MM.1S (cell line): Measurements from ENCODE around the gene MBOAT2.
A peak's percentile ranks its signal among the peaks of the same experiment; 100 is the strongest.

Source experiments
- DNase-seq: peaks from one replicate; pipeline ENCODE4 v3.0.0-alpha.2; 2015
- H2AFZ ChIP-seq: fragments of 300-600 bp; sonication (generic); 2 replicates; pipeline ENCODE4 v1.6.0; 2016; ENCODE audit warnings: antibody characterized with exemption, low read length
- H3F3A ChIP-seq: fragments of 300-600 bp; sonication (generic); 2 replicates; pipeline ENCODE4 v1.6.1; 2016; ENCODE audit warnings: mild to moderate bottlenecking, antibody characterized with exemption, low read length, moderate library complexity, mixed read lengths; ENCODE audit not compliant: insufficient read depth
- H3K27ac ChIP-seq: fragments of 300-600 bp; sonication (generic); 2 replicates; pipeline ENCODE4 v1.5.1; 2016; ENCODE audit warnings: mild to moderate bottlenecking, low read length
- H3K27me3 ChIP-seq: fragments of 300-600 bp; sonication (generic); replicated peaks from 2 replicates; pipeline ENCODE4 v1.6.0; 2016; ENCODE audit warnings: low read length; ENCODE audit not compliant: insufficient read depth
- H3K36me3 ChIP-seq: fragments of 300-600 bp; sonication (generic); replicated peaks from 2 replicates; pipeline ENCODE4 v1.6.1; 2016; ENCODE audit warnings: mild to moderate bottlenecking, low read length, mixed read lengths; ENCODE audit not compliant: insufficient read depth
- H3K4me1 ChIP-seq: fragments of 300-600 bp; sonication (generic); 2 replicates; pipeline ENCODE4 v1.6.1; 2016; ENCODE audit warnings: low read length, mixed read lengths
- H3K4me2 ChIP-seq: fragments of 300-600 bp; sonication (generic); 2 replicates; pipeline ENCODE4 v1.6.0; 2016; ENCODE audit warnings: low read depth, low read length
- H3K4me3 ChIP-seq: fragments of 300-600 bp; sonication (generic); 2 replicates; pipeline ENCODE4 v1.5.1; 2016; ENCODE audit warnings: low read length, mixed read lengths
- H3K79me2 ChIP-seq: fragments of 300-600 bp; sonication (generic); 2 replicates; pipeline ENCODE4 v1.6.1; 2016; ENCODE audit warnings: mixed run types, low read length, mixed read lengths
- H3K9ac ChIP-seq: fragments of 300-600 bp; sonication (generic); 2 replicates; pipeline ENCODE4 v1.6.1; 2016; ENCODE audit warnings: low read length, mixed read lengths
- H3K9me2 ChIP-seq: fragments of 300-600 bp; sonication (generic); replicated peaks from 2 replicates; pipeline ENCODE4 v1.6.1; 2016; ENCODE audit warnings: mild to moderate bottlenecking, low read length, mixed read lengths; ENCODE audit not compliant: insufficient read depth
- H3K9me3 ChIP-seq: fragments of 300-600 bp; sonication (generic); replicated peaks from 2 replicates; pipeline ENCODE4 v1.6.1; 2016; ENCODE audit warnings: mild to moderate bottlenecking, low read length, mixed read lengths; ENCODE audit not compliant: insufficient read depth
- H4K20me1 ChIP-seq: fragments of 300-600 bp; sonication (generic); 2 replicates; pipeline ENCODE4 v1.6.1; 2016; ENCODE audit warnings: mild to moderate bottlenecking, low read length, moderate library complexity, mixed read lengths; ENCODE audit not compliant: insufficient read depth
- EZH2 ChIP-seq: fragments of 300-600 bp; sonication (generic); optimal IDR thresholded peaks from 2 replicates; pipeline ENCODE3; 2017; ENCODE audit warnings: low read depth, mild to moderate bottlenecking, antibody characterized with exemption, low read length, mixed read lengths
- EZH2phosphoT487 ChIP-seq: fragments of 300-600 bp; sonication (generic); IDR thresholded peaks from 2 replicates; pipeline ENCODE4 v1.6.1; 2018; ENCODE audit warnings: antibody characterized with exemption, low read length
- TF ChIP-seq, protein P1 (sequence below): fragments of 300-600 bp; sonication (generic); IDR thresholded peaks from 2 replicates; pipeline ENCODE4 v1.5.1; 2016; ENCODE audit warnings: antibody characterized with exemption, low read length, mixed read lengths

Gene MBOAT2

DNA sequence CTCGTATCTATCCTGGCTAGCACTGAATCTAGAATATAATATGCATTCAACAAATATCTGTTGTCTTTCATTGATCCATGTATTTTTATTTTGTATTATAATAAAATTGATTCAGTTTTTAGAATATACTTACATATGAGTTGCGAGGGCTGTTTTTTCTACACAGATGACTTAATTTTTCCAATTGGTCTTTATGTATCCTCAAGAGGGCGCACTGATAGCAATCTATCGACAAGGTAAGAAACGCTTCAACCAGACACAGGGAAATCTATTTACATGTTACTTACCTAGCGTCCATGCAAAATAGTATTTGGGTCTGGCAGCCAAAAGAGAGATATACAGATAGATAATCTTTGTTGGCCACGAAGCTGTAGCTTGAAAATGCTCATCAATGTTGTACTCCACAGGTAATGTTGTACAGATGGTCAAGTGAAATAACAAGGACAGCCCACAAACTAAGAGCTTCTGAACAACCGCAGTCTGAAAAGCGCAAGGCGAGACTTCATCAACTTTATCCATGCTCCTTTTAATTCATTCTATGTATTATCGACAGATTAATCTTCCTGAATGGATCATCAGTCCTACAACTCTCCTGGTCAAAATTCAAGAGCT is 130.6 kb downstream of the MBOAT2 start:
- no peaks in the 10 kb centered on the region for H3K4me1 ChIP-seq
- TF ChIP-seq EZH2phosphoT487 (no peak), EZH2 (no peak)
- TF ChIP-seq, protein P1, sequence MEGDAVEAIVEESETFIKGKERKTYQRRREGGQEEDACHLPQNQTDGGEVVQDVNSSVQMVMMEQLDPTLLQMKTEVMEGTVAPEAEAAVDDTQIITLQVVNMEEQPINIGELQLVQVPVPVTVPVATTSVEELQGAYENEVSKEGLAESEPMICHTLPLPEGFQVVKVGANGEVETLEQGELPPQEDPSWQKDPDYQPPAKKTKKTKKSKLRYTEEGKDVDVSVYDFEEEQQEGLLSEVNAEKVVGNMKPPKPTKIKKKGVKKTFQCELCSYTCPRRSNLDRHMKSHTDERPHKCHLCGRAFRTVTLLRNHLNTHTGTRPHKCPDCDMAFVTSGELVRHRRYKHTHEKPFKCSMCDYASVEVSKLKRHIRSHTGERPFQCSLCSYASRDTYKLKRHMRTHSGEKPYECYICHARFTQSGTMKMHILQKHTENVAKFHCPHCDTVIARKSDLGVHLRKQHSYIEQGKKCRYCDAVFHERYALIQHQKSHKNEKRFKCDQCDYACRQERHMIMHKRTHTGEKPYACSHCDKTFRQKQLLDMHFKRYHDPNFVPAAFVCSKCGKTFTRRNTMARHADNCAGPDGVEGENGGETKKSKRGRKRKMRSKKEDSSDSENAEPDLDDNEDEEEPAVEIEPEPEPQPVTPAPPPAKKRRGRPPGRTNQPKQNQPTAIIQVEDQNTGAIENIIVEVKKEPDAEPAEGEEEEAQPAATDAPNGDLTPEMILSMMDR = peak; percentile 55
- DNase-seq = peak; percentile 58
- no peaks in the 10 kb centered on the region for H3K36me3 ChIP-seq
- H3K4me3 ChIP-seq = no peak overlapping the region
- no peaks in the 10 kb centered on the region for H4K20me1 ChIP-seq
- no peaks in the 10 kb centered on the region for H3F3A ChIP-seq
- no peak overlapping the region for H3K27ac ChIP-seq
- no peak overlapping the region for H3K9ac ChIP-seq
- H3K4me2 ChIP-seq = no peak overlapping the region
- H3K79me2 ChIP-seq = no peaks in the 10 kb centered on the region
- H3K9me2 ChIP-seq = no peaks in the 10 kb centered on the region
- H3K27me3 ChIP-seq = no peaks in the 10 kb centered on the region
- H2AFZ ChIP-seq = no peak overlapping the region
- H3K9me3 ChIP-seq = no peaks in the 10 kb centered on the region

GRCh38 chr2:8870441-8870840 is 133.0 kb downstream of the MBOAT2 start:
- H3K9ac ChIP-seq = no peak overlapping the region
- TF ChIP-seq, protein P1 = no peak
- TF ChIP-seq EZH2phosphoT487 = no peak
- TF ChIP-seq EZH2 = no peak
- H2AFZ ChIP-seq = no peak overlapping the region
- no peaks in the 10 kb centered on the region for H3K9me2 ChIP-seq
- no peaks in the 10 kb centered on the region for H3K36me3 ChIP-seq
- H4K20me1 ChIP-seq = no peaks in the 10 kb centered on the region
- no peak overlapping the region for H3K27ac ChIP-seq
- H3K4me3 ChIP-seq = no peak overlapping the region
- H3K79me2 ChIP-seq = no peaks in the 10 kb centered on the region
- no peaks in the 10 kb centered on the region for H3K27me3 ChIP-seq
- no peak for DNase-seq
- H3F3A ChIP-seq = no peaks in the 10 kb centered on the region
- H3K9me3 ChIP-seq = no peaks in the 10 kb centered on the region
- H3K4me2 ChIP-seq = no peak overlapping the region
- H3K4me1 ChIP-seq = no peaks in the 10 kb centered on the region

DNA sequence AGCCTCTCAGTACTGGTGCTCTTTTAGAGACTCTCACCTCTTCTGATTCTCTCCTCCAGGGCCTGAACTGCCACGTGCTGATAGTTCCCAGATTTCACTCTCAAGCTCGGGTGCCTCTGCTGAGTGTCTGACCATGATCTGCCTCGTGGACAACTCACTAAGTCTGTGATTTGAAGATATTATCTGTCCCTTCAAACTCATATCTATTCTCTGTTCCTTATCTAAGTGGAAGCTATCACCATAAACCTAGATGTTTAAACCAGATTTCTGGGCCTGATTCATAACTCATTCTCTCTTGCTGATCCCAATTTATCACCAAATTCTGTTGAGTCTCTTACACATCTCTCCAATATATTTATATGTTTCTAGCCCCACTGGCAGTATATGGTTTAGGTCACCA is 136.1 kb downstream of the MBOAT2 start:
- Histone ChIP-seq H3F3A (no peaks in the 10 kb centered on the region), H3K9me2 (no peaks in the 10 kb centered on the region), H4K20me1 (no peaks in the 10 kb centered on the region), H3K27me3 (no peaks in the 10 kb centered on the region), H2AFZ (no peak overlapping the region), H3K4me1 (no peaks in the 10 kb centered on the region), H3K4me3 (no peak overlapping the region), H3K36me3 (no peaks in the 10 kb centered on the region), H3K4me2 (no peak overlapping the region), H3K27ac (no peak overlapping the region), H3K79me2 (no peaks in the 10 kb centered on the region), H3K9me3 (no peaks in the 10 kb centered on the region), H3K9ac (no peak overlapping the region)
- TF ChIP-seq EZH2phosphoT487 (no peak), EZH2 (no peak)
- TF ChIP-seq, protein P1 = no peak
- no peak for DNase-seq
